ENCODE data around the gene HIGD2B.
"Not testable (repeated sequence)": the region's sequence is repeated elsewhere in the genome, so short reads cannot be mapped to it uniquely, and the experiment has no call there.

HIGD2B gene

DNA sequence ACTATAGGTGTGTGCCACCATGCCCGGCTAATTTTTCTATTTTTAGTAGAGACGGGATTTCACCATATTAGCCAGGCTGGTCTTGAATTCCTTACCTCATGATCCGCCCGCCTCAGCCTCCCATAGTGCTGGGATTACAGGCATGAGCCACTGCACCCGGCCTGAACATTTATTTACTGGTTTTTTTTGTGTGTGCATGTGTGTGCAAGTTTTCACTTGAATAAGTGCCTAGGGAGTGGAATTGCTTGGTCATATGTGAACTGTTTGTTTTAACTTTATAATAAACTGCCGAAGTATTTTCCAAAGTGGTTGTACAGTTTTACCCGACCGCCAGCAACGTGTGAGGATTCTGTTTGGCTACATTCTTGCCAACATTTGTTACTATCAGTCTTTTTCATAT lies 14.1 kb upstream of the HIGD2B start:
- H3K9me3 Mint-ChIP-seq = no peaks in the 10 kb centered on the region
- H3K4me3 Mint-ChIP-seq = no peak overlapping the region
- ATAC-seq = no peak
- no peaks in the 10 kb centered on the region for H3K36me3 Mint-ChIP-seq (ENCODE audit: low read depth)
- H3K4me1 Mint-ChIP-seq = peaks cover 7% of the 10 kb centered on the region
- no peak overlapping the region for H3K27ac Mint-ChIP-seq
- no peak for DNase-seq
- H3K27me3 Mint-ChIP-seq = no peaks in the 10 kb centered on the region

DNA sequence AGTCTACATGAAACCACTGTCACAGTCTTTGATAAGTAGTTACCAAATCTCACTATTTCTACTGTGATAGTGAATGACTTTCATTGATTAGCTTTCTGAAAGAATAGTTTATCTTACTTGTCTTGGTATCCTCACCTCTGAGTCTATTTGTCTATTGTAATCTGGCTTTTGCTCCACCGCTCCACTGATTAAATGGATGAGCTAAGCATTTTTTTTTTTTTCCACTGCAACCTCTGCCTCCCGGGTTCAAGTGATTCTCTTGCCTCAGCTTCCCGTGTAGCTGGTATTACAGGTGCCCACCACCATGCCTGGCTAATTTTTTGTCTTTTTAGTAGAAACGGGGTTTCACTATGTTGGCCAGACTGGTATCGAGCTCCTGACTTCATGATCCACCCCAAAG lies 13.0 kb upstream of the HIGD2B start:
- Mint-ChIP-seq H3K4me3 (no peak overlapping the region), H3K27ac (no peak overlapping the region), H3K36me3 (ENCODE audit: low read depth) (no peaks in the 10 kb centered on the region), H3K27me3 (no peaks in the 10 kb centered on the region), H3K9me3 (no peaks in the 10 kb centered on the region), H3K4me1 (peaks cover 11% of the 10 kb centered on the region)
- DNase-seq = no peak
- no peak for ATAC-seq

DNA sequence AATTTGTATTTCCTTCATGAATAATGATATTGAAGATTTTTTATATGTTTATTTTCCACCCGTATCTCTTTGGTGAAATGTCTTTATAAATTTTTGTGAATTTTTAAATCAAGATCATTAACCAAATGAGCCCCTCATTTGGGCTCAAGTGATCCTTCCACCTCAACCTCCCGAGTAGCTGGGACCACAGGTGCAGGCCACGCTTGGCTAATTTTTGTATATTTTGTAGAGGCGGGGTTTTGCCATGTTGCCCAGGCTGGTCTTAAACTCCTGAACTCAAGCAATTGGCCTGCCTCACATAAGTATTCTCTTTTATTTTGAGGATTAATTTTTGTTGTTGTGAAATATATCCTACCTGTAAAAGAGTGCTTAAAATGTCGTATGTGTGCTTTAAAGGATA lies 5.0 kb upstream of the HIGD2B start:
- Mint-ChIP-seq H3K4me3 (no peak overlapping the region), H3K9me3 (no peaks in the 10 kb centered on the region), H3K36me3 (ENCODE audit: low read depth) (no peaks in the 10 kb centered on the region), H3K27me3 (no peaks in the 10 kb centered on the region), H3K4me1 (peaks cover 22% of the 10 kb centered on the region), H3K27ac (no peak overlapping the region)
- ATAC-seq (no peak), DNase-seq (no peak)

DNA sequence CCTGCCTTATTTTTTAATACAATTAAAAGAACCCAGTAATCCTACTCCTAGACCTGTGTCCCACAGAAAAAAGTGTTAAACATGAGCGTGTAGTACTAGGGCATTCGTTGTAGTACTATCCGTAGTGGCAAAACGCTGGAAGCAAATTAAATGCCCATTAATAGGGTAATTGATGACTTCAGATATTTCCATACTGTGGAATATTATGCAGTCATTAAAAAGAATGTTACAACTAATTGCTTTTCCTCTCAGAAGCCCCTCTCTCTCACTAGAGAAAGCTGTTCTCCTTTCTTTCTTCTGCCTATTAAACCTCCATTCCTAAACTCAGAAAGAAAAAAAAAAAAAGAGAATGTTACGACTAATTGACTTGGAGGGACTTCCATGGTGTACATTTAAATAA lies 2.7 kb upstream of the HIGD2B start:
- H3K27ac Mint-ChIP-seq = no peak overlapping the region
- no peaks in the 10 kb centered on the region for H3K9me3 Mint-ChIP-seq
- no peaks in the 10 kb centered on the region for H3K36me3 Mint-ChIP-seq (ENCODE audit: low read depth)
- ATAC-seq (no peak), DNase-seq (no peak)
- no peaks in the 10 kb centered on the region for H3K27me3 Mint-ChIP-seq
- H3K4me1 Mint-ChIP-seq = peaks cover 21% of the 10 kb centered on the region
- no peak overlapping the region for H3K4me3 Mint-ChIP-seq

DNA sequence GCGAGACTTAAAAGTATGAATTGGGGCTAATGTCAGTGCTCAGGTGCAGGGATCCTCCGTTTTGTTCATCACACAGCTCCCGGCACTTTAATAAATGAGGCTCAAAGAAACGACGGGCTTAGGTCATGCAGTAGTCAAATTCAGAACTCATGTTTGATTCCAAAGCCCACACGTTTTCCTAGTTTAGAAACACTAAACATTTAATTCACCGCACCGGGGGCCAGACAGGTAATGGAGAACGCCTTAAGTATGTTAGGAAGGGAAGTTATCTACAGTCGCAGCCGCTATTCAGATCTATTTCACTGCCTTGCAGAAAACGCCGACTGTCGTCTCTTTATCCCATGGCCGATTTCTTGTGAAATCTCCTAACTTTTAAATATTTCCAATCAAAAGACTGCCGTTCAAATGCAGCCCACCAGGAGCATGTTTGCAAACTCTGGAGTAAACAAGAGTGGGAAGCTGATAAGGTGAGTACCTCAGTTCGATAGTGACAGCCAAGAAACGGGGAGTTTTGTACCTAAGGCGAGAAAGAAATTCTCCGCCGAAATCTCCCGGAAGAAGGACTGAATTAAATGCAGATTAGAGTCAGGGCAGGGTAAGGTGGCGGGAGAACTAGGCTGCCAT lies 569 bp downstream of the HIGD2B start:
- DNase-seq = peak; percentile 4
- Mint-ChIP-seq H3K27me3 (no peaks in the 10 kb centered on the region), H3K27ac (peak overlapping the region; percentile 85), H3K9me3 (no peaks in the 10 kb centered on the region), H3K4me1 (peaks cover 22% of the 10 kb centered on the region), H3K4me3 (peak overlapping the region; percentile 92), H3K36me3 (ENCODE audit: low read depth) (no peaks in the 10 kb centered on the region)
- ATAC-seq = no peak

DNA sequence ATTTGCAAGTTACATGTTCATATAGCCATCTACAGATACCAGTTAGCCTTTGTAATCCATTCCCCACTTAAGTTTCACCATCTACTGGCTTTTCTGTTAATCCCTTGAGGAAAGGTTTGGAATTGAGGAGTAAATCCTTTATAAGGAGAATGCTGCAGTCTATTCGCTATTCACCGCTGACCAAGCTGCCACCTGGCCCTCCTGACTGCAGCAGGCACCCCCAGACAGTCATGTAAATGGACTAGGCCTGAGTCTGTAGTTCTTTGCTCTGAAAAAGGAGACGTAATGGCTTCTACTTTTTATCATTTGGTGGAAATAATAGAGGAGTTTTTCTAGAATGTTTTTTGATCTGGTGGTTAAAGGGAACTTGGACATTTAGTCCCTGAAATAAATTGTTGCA lies 3.2 kb downstream of the HIGD2B start:
- Mint-ChIP-seq H3K9me3 (no peaks in the 10 kb centered on the region), H3K4me1 (peaks cover 19% of the 10 kb centered on the region), H3K27me3 (peaks cover 6% of the 10 kb centered on the region), H3K4me3 (no peak overlapping the region), H3K36me3 (ENCODE audit: low read depth) (no peaks in the 10 kb centered on the region), H3K27ac (no peak overlapping the region)
- no peak for DNase-seq
- no peak for ATAC-seq

DNA sequence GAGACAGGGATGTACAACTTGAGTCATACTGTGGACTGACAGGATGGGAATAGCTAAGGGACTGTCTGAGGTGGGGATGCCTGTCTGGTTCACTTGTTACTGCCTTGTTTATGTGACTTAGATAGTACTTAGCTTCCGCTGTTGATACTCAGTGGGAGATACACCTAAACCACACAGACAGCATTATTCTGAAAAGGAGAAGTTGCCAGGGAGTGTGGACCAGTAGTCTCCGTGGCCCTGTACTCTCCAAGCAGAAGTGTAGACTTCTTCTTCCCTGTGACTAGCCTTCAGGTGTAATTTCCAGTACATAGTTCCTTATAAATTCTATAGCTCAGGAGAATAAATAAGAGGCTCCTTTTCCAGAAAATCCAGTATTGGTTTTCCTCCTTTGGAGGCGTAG lies 5.1 kb downstream of the HIGD2B start:
- no peak for DNase-seq
- H3K27ac Mint-ChIP-seq = no peak overlapping the region
- H3K36me3 Mint-ChIP-seq (ENCODE audit: low read depth) = no peaks in the 10 kb centered on the region
- H3K9me3 Mint-ChIP-seq = no peaks in the 10 kb centered on the region
- H3K4me1 Mint-ChIP-seq = peaks cover 12% of the 10 kb centered on the region
- ATAC-seq = no peak
- no peak overlapping the region for H3K4me3 Mint-ChIP-seq
- H3K27me3 Mint-ChIP-seq = peaks cover 14% of the 10 kb centered on the region

DNA sequence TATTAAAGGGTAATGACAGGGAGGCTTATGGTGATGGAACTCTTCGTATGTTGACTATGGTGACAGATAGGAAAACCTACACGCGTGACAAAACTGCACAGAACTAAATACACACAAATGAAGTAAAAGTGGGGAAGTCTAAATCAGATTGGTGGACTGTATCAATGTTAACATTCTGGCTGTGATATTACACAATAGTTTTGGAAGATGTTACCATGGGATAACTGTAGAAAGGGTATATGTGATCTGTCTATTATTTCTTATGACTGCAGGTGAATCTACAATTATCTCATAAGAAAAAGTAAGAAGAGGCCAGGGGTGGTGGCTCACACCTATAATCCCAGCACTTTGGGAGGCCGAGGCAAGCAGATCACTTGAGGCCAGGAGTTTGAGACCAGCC lies 9.1 kb downstream of the HIGD2B start:
- no peak for DNase-seq
- no peak overlapping the region for H3K27ac Mint-ChIP-seq
- no peak for ATAC-seq

DNA sequence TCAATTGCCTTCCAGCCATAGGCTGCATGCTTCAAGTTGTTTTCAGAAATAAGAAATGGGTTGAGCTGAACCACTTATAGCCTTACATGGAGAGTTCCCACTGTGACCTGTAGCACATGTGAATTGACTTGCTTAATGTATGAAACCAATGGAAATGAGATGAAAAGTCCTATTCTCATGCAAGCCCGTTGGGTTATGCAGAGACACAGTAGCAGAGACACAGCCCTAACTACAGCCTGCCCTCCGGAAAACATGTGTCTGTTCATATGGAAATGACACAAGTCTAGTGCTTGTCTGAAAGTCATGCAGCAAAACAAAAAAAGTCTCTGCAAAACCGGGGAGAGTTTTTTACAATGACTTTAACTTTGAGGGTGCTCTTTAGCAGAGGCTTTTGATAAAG lies 14.5 kb downstream of the HIGD2B start:
- H3K27ac Mint-ChIP-seq = no peak overlapping the region
- DNase-seq (no peak), ATAC-seq (no peak)
- no peaks in the 10 kb centered on the region for H3K9me3 Mint-ChIP-seq
- H3K4me1 Mint-ChIP-seq = no peaks in the 10 kb centered on the region
- H3K4me3 Mint-ChIP-seq = no peak overlapping the region
- no peaks in the 10 kb centered on the region for H3K36me3 Mint-ChIP-seq (ENCODE audit: low read depth)
- peaks cover 12% of the 10 kb centered on the region for H3K27me3 Mint-ChIP-seq

More for the DNA sequence above, 9.1 kb downstream of the HIGD2B start:
- H3K9me3 Mint-ChIP-seq = no peaks in the 10 kb centered on the region
- no peaks in the 10 kb centered on the region for H3K4me1 Mint-ChIP-seq
- no peaks in the 10 kb centered on the region for H3K36me3 Mint-ChIP-seq (ENCODE audit: low read depth)
- H3K4me3 Mint-ChIP-seq = no peak overlapping the region
- H3K27me3 Mint-ChIP-seq = peaks cover 20% of the 10 kb centered on the region

DNA sequence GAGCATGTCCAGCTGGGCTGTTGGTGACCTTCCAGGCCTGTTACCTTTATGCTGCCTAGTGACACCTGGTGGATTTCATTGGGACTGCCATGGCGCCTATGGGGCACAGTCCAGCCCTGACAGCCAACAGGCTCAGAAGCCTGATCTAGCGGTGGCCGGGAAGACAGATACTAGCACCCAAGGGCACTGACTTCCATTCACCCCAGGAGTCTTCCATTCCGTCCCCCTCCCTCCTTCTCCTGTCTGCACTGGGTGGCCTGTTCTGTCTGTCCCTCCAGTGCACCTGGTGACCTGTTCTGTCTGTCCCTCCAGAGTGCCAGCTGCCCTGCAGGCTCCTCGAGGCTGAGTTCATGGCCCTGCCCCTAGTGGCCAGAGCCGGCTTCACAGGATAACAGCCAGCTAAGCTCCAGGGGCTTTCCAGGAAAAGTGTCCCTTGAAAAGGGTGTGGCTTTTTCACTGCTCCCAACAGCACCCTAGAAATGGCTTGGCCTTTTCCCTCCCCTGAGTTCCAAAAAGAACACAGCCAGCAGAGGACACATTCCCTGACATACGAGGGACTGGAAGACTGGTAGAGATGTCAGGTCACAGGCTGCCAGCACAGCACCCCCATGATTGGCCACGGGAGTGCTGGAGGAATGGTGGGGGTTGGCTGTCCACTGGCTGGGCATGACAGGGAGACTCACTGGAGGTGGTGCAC lies 15.2 kb downstream of the HIGD2B start:
- Mint-ChIP-seq H3K27me3 (peaks cover 12% of the 10 kb centered on the region), H3K4me3 (peak overlapping the region; percentile 61)
- H3K36me3 Mint-ChIP-seq (ENCODE audit: low read depth); H3K4me1 Mint-ChIP-seq; H3K9me3 Mint-ChIP-seq; H3K27ac Mint-ChIP-seq: not testable (repeated sequence)
- ATAC-seq (peak; percentile 96), DNase-seq (peak; percentile 75)

DNA sequence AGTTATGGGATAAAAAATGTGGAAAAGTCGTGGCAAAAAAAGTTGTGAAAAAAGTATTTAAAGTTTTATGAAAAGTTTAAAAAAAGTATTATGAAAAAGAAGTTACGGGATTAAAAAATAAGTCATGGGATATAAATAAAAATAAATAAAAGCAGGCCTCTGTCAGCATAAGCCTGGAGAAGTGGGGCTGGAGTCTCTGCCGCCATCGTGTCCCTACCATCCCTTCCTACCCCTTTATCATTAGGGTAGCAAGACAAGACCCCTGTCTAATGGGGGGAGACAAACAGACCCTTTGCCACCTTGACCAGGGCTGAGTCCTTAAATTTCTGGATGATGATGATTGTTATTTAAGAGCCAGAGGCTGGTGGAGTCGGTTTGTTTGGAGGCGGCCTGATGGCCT lies 16.2 kb downstream of the HIGD2B start:
- not testable (repeated sequence) for DNase-seq; H3K27ac Mint-ChIP-seq; H3K9me3 Mint-ChIP-seq; ATAC-seq; H3K27me3 Mint-ChIP-seq; H3K4me1 Mint-ChIP-seq; H3K4me3 Mint-ChIP-seq; H3K36me3 Mint-ChIP-seq (ENCODE audit: low read depth)

DNA sequence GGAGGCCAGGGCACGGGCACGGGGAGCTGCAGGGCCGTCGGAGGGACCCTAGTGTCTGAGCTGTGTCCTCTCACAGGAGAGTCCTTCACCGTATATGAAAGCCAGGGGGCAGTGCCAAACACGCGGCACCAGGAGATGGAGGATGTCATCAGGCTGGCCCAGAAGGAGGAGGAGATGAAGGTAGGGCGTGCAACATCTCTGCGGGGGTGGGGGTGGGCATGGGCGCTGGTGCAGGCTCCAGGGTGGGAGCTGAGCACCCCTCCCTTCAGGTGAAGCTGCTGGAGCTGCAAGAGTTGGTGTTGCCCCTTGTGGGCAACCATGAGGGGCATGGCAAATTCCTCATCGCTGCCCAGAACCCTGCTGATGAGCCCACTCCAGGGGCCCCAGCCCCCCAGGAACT lies 20.3 kb downstream of the HIGD2B start:
- not testable (repeated sequence) for H3K9me3 Mint-ChIP-seq; H3K27me3 Mint-ChIP-seq; ATAC-seq; H3K27ac Mint-ChIP-seq; H3K36me3 Mint-ChIP-seq (ENCODE audit: low read depth); DNase-seq; H3K4me3 Mint-ChIP-seq; H3K4me1 Mint-ChIP-seq

DNA sequence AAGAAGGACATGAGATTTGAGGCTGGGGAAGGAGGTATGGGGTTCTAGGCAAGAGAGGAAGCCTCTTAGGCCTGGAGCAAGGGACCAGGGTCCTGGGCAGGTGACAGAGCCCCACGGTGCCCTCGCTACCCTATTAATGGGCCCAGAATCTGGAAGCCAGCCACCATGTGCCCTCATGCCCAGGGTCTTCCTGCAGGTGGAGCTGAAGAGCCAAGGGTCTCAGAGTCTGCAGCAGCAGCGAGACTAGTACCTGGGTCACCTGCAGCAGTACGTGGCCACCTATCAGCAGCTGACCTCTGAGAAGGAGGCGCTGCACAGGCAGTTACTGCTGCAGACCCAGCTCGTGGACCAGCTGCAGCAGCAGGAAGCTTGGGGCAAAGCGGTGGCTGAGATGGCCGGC lies 22.1 kb downstream of the HIGD2B start:
- not testable (repeated sequence) for ATAC-seq; H3K27ac Mint-ChIP-seq; DNase-seq; H3K36me3 Mint-ChIP-seq (ENCODE audit: low read depth); H3K9me3 Mint-ChIP-seq; H3K4me3 Mint-ChIP-seq; H3K4me1 Mint-ChIP-seq; H3K27me3 Mint-ChIP-seq

DNA sequence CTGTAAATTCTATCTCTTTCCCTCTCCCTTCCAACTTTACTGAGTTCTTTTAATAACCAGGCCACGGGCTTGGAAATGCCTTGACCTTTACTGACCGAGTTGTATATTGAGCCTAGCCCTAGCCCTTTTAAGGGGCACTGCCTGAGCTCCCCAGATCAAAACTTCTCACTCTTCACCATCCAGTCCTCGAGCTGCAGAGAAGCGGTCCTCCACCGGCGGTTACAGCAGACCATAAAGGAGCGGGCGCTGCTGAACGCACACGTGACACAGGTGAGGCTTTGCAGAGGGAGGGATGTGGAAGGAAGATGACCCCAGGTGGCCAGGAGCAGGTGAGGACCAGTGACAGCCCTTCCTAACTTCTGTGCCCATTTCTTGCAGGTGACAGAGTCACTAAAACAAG lies 24.9 kb downstream of the HIGD2B start:
- H3K36me3 Mint-ChIP-seq (ENCODE audit: low read depth); H3K27ac Mint-ChIP-seq; H3K27me3 Mint-ChIP-seq; H3K4me3 Mint-ChIP-seq; H3K9me3 Mint-ChIP-seq; DNase-seq; H3K4me1 Mint-ChIP-seq; ATAC-seq: not testable (repeated sequence)

DNA sequence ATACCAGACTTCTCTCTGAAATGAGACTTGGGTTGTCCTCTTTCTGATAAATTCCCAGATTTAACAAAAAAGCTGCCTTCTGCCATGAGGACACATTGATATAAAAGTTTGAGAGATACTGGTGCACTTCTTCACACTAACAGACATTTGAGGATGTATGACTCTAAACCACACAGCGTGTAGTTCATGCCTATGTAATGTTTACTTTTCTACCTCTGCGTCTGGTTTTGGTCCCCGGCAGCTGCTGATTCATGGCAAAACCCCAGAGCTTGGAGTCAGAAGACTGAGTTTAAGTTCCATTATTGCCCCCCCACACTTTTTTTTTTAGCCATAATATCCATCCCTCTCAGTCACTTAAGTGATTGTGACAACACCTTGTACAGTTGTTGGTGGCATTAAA lies 30.0 kb downstream of the HIGD2B start:
- not testable (repeated sequence) for H3K36me3 Mint-ChIP-seq (ENCODE audit: low read depth); DNase-seq; H3K4me3 Mint-ChIP-seq; H3K27ac Mint-ChIP-seq; H3K27me3 Mint-ChIP-seq; H3K9me3 Mint-ChIP-seq; H3K4me1 Mint-ChIP-seq; ATAC-seq

DNA sequence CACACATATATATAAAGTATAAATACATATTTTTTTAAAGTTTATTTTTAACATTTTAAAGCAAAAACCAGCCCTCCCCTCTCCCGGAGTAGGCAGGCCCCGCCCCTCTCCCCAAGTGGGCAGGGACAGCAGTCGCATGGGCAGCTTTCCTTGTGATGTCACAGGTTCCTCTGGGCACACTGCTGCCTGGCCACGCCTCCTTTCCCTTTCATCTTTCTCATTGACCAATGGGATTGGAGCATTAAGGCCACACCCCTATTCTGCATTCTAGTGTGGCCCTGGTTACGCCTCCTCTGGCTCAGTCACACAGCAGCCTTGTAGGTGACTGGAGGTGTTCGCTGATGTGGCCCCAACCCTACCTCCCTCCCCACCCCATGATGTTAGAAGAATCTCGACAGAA lies 31.6 kb downstream of the HIGD2B start, which contains the start of gene GOLGA6B:
Gene GOLGA6B (plus strand): TSS at position 301 of the 400 bp plus-strand sequence. CDS start 41 bp downstream, at position 342.
- H3K4me1 Mint-ChIP-seq; DNase-seq; H3K27me3 Mint-ChIP-seq; H3K4me3 Mint-ChIP-seq; H3K9me3 Mint-ChIP-seq; ATAC-seq; H3K27ac Mint-ChIP-seq; H3K36me3 Mint-ChIP-seq (ENCODE audit: low read depth): not testable (repeated sequence)
